ENCODE results near the gene HAS3. TPM values are rescaled to one million over a fixed set of nuclear protein-coding genes. Genes with fewer than 3 reads are reported as not detected.

HAS3 gene
- total RNA-seq, 1 donor from 2014 or later, result 0.82 TPM

DNA sequence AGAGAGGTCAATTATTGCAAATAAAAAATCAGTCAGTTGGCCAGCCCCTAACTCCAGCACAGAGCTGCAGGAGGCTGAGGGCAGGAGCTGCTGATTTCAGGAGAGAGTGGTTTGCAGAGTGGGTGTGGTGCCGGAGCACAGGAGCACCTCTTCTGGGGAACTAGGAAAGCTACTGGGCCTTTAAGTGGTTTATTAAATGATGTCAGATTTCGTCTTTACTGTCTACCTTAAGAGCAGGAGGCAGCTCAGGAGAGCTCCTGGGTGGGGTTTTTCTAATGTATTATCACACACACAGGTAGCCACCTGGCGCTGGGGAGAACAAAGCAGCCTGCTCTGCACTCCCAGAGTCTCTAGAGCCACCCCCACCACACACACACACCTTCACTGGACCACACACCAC lies 11.5 kb upstream of the HAS3 start:
- no peak overlapping the region for H3K27ac Mint-ChIP-seq
- ChIA-PET POLR2A (no interaction called here), CTCF (no interaction called here)
- no peaks in the 10 kb centered on the region for H3K9me3 Mint-ChIP-seq
- intact Hi-C loops (cut with micrococcal nuclease), result no loop called here
- H3K4me3 Mint-ChIP-seq, result no peak overlapping the region
- no peaks in the 10 kb centered on the region for H3K27me3 Mint-ChIP-seq
- ATAC-seq (ENCODE audit: low read depth), result no peak
- H3K4me1 Mint-ChIP-seq, result no peaks in the 10 kb centered on the region
- DNase-seq, result no peak
- no peaks in the 10 kb centered on the region for H3K36me3 Mint-ChIP-seq (ENCODE audit: low read depth)
- no peak for TF ChIP-seq CTCF (IDR thresholded peaks at IDR 0.05)

- Mint-ChIP-seq H3K4me3 (no peak overlapping the region), H3K36me3 (ENCODE audit: low read depth) (no peaks in the 10 kb centered on the region), H3K9me3 (no peaks in the 10 kb centered on the region), H3K27me3 (no peaks in the 10 kb centered on the region), H3K27ac (no peak overlapping the region), H3K4me1 (no peaks in the 10 kb centered on the region)
- intact Hi-C loops (cut with micrococcal nuclease), result no loop called here
- no peak for TF ChIP-seq CTCF (IDR thresholded peaks at IDR 0.05)
- no peak for DNase-seq
- CTCF ChIA-PET, result no interaction called here
- ATAC-seq (ENCODE audit: low read depth), result no peak
- POLR2A ChIA-PET, result no interaction called here
Observed at GRCh38 chr16:69094501-69094900, 11.0 kb upstream of the HAS3 start.

DNA sequence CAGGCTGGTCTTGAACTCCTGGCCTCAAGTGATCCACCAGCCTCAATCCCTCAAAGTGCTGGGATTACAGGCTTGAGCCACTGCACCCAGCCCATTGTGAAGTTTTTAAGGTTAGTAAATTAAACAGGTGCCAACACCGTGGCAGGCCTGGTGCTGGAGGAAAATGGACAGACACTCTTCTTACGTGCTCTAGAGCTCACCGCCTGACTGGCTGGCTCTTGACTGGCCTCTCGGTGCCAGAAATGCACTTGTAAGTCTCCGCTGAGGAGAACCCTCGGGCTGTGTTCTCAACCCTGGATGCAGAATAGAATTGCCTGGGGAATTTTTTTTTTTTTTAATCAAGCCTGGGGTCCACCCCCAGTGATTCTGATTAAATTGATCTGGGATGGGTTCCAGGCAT lies 10.3 kb upstream of the HAS3 start:
- H3K27ac Mint-ChIP-seq, result no peak overlapping the region
- CTCF ChIA-PET, result no interaction called here
- no peak overlapping the region for H3K4me3 Mint-ChIP-seq
- POLR2A ChIA-PET, result interaction anchor here (0.7 kb wide), 2 partner anchors 9 to 541 kb away, joined by 3 to 4 read pairs; no protein-coding TSS in a partner anchor
- no peaks in the 10 kb centered on the region for H3K36me3 Mint-ChIP-seq (ENCODE audit: low read depth)
- intact Hi-C loops (cut with micrococcal nuclease), result no loop called here
- H3K4me1 Mint-ChIP-seq, result no peaks in the 10 kb centered on the region
- no peaks in the 10 kb centered on the region for H3K9me3 Mint-ChIP-seq
- ATAC-seq (ENCODE audit: low read depth) (no peak), DNase-seq (no peak)
- H3K27me3 Mint-ChIP-seq, result no peaks in the 10 kb centered on the region
- TF ChIP-seq CTCF (IDR thresholded peaks at IDR 0.05), result no peak

- ChIA-PET POLR2A (no interaction called here), CTCF (no interaction called here)
- TF ChIP-seq CTCF (IDR thresholded peaks at IDR 0.05), result no peak
- Mint-ChIP-seq H3K4me1 (peaks cover 3% of the 10 kb centered on the region), H3K4me3 (no peak overlapping the region), H3K27ac (no peak overlapping the region), H3K27me3 (peaks cover 9% of the 10 kb centered on the region), H3K9me3 (no peaks in the 10 kb centered on the region), H3K36me3 (ENCODE audit: low read depth) (no peaks in the 10 kb centered on the region)
- intact Hi-C loops (cut with micrococcal nuclease), result no loop called here
- DNase-seq (no peak), ATAC-seq (ENCODE audit: low read depth) (no peak)
Observed at GRCh38 chr16:69100071-69100691, 5.3 kb upstream of the HAS3 start.

DNA sequence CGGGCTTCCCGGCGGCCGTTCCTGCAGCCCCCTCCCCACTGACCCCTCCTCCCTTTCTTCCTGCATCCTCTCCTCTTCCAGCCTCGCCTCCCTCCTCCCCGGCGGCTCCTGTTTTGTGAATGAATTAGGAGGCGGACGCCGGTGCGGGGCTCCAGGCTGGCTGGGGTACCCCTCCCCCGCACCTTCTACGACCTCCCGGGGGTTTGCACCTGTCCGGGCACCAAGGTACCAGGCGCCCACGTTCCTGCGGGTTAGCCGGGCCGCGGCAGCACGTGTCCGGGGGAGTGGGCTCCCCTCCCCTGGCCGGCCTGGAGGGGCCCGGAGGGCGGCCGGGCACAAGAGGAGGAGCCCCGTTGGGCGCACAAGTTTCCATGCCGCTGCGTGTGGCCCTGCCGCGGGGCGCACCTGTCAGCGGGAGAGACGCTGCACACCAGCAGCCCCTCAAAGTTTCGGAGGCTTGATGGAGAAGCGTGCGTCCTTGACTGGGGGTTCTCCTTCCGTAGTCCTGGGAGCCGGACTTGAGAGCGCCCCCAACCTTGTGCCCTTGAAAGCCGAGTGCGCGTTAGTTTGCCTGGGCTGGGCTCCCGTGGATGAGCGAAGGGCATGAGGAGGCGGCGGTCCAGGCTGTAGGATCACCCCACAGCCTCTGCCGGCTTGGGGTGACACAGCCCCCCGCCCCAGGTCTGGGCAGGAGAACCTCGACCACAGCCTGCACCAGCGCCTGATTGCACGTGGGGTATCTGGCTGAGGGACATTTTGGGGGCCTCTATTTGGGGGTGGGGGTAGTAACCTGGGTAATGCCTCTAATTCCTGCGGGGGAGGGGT lies 1.2 kb downstream of the HAS3 start:
- Mint-ChIP-seq H3K4me1 (peaks cover 18% of the 10 kb centered on the region), H3K4me3 (peak overlapping the region; percentile 52), H3K27me3 (peaks cover 34% of the 10 kb centered on the region), H3K36me3 (ENCODE audit: low read depth) (peaks cover 20% of the 10 kb centered on the region), H3K27ac (no peak overlapping the region), H3K9me3 (no peaks in the 10 kb centered on the region)
- intact Hi-C loops (cut with micrococcal nuclease), result no loop called here
- DNase-seq, result no peak
- POLR2A ChIA-PET, result no interaction called here
- no peak for ATAC-seq (ENCODE audit: low read depth)
- no peak for TF ChIP-seq CTCF (IDR thresholded peaks at IDR 0.05)
- CTCF ChIA-PET, result interaction anchor here (0.7 kb wide), 1 partner anchor 185 kb away, joined by 3 read pairs; no protein-coding TSS in a partner anchor

All from activated B cell treated with CpG ODN at 0.5 μM for 24 hours (primary cell).